Naive thymus-derived CD8-positive, alpha-beta T cell (primary cell): ENCODE data around the gene USB1. TPM values are rescaled to one million over a fixed set of nuclear protein-coding genes. Genes with fewer than 3 reads are reported as not detected.
A peak's percentile ranks its signal among the peaks of the same experiment; 100 is the strongest.

ENCODE experiments used
- ATAC-seq, 2 donors: fragments of 150-1000 bp; cut with Tn5 transposase in 1 of 2; sonication (Bioruptor Pico), chemical (Tn5 transposase) in 1 of 2; 1 replicate in 1 of 2; 2 replicates in 1 of 2; pipeline ENCODE4 v1.10.0; 2021; ENCODE audit warnings: mild to moderate bottlenecking in 2 of 2, moderate library complexity in 2 of 2
- POLR2A ChIA-PET: fragments of 350-600 bp; sonication (Branson Sonifier 250); formaldehyde crosslinking; loops from one replicate; lab custom pipeline; 2021; ENCODE audit warnings: antibody characterized with exemption; lab: Charles Lee
- DNase-seq, 10 donors: peaks; one replicate each; pipeline versions ENCODE4 v3.0.0 to v3.0.0-alpha.2; 2020 to 2022
- H3K27ac Mint-ChIP-seq, 10 donors: one replicate each; pipeline ENCODE4 v1.8.0; 2020 to 2022; ENCODE audit warnings: mild to moderate bottlenecking in 10 of 10, mixed read lengths in 10 of 10, moderate library complexity in 4 of 10, inconsistent platforms in 1 of 10
- H3K27me3 Mint-ChIP-seq, 5 donors: one replicate each; pipeline ENCODE4 v1.8.0; 2021 to 2022; ENCODE audit warnings: mixed read lengths in 5 of 5
- H3K36me3 Mint-ChIP-seq, 3 donors: one replicate each; pipeline ENCODE4 v1.8.0; 2020 to 2022; ENCODE audit warnings: mixed read lengths in 3 of 3, mild to moderate bottlenecking in 2 of 3, inconsistent platforms in 1 of 3
- H3K4me1 Mint-ChIP-seq, 4 donors: one replicate each; pipeline ENCODE4 v1.8.0; 2021 to 2022; ENCODE audit warnings: mixed read lengths in 4 of 4
- H3K4me3 Mint-ChIP-seq, 10 donors: one replicate each; pipeline ENCODE4 v1.8.0; 2020 to 2022; ENCODE audit warnings: mild to moderate bottlenecking in 10 of 10, mixed read lengths in 10 of 10, moderate library complexity in 6 of 10, inconsistent platforms in 1 of 10
- H3K9me3 Mint-ChIP-seq, 9 donors: one replicate each; pipeline ENCODE4 v1.8.0; 2020 to 2022; ENCODE audit warnings: mixed read lengths in 9 of 9, mild to moderate bottlenecking in 3 of 9, inconsistent platforms in 1 of 9, moderate library complexity in 1 of 9
- polyA plus RNA-seq, 3 donors: library from polyadenylated mRNA; unstranded; fragments of 300-500 nt; fragmentation: Illumina TruSeq; gene quantifications; one replicate each; pipeline ENCODE4 v1.2.3, GENCODE V29; 2021
- total RNA-seq, 8 experiments: library from RNA in 2 of 8; stranded (reverse) in 2 of 8; gene quantifications; one replicate each; pipeline ENCODE4 v1.2.3 and lab custom pipeline; 2021 to 2026

The USB1 gene
- total and polyA plus RNA-seq, 5 experiments from 2014 or later = 30.2 to 36.4 (median 31.4) TPM

DNA sequence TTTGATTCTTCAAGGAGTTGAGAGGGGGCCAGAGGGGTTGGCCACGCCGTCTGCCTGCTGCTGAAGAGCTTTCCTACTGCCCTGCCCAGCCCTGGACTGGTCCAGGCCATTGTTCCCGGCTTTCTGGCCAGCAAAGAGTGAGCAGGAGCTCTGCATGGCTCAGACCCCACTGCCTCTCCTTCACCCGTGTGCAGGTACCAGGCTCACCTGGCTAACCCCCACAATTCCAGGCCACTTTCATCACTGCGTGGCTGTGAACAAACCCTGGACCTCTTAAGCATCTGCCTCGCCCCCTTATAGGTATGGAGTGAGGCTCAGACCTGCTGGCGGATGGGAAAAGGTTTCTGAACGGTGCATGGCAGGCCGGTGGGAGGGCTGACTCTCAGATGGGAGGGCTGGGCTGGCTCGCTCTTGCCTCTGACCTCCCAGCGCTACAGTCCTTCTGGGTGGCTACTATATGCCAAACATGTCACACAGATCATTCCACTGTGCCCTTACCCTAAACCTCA is 9.6 kb upstream of the USB1 start:
- peak overlapping the region in 7 of 10 donors; percentile 11 to 59 (median 37) for H3K27ac Mint-ChIP-seq
- no peaks in the 10 kb centered on the region for H3K27me3 Mint-ChIP-seq
- H3K36me3 Mint-ChIP-seq = peaks cover 0 to 7% (median 0%) of the 10 kb centered on the region in 3 donors
- DNase-seq = no peak
- POLR2A ChIA-PET = interaction anchor here (0.5 kb wide), 1 partner anchor 26 kb away, joined by 3 read pairs; no protein-coding TSS in a partner anchor
- H3K4me1 Mint-ChIP-seq = peaks cover 19 to 42% (median 28%) of the 10 kb centered on the region in 4 donors
- no peaks in the 10 kb centered on the region for H3K9me3 Mint-ChIP-seq
- ATAC-seq = no peak
- no peak overlapping the region for H3K4me3 Mint-ChIP-seq

- no peak for DNase-seq
- H3K4me1 Mint-ChIP-seq = peaks cover 19 to 42% (median 28%) of the 10 kb centered on the region in 4 donors
- H3K9me3 Mint-ChIP-seq = no peaks in the 10 kb centered on the region
- H3K36me3 Mint-ChIP-seq = peaks cover 0 to 9% (median 0%) of the 10 kb centered on the region in 3 donors
- no peak for ATAC-seq
- peak overlapping the region in 6 of 10 donors; percentile 46 to 89 (median 81) for H3K27ac Mint-ChIP-seq
- H3K4me3 Mint-ChIP-seq = no peak overlapping the region
- H3K27me3 Mint-ChIP-seq = no peaks in the 10 kb centered on the region
- POLR2A ChIA-PET = interaction anchor here (0.5 to 0.7 kb wide), 2 partner anchors 9 to 26 kb away, joined by 3 read pairs; no protein-coding TSS in a partner anchor
Measured at GRCh38 chr16:57992084-57992483, 9.1 kb upstream of the USB1 start.

DNA sequence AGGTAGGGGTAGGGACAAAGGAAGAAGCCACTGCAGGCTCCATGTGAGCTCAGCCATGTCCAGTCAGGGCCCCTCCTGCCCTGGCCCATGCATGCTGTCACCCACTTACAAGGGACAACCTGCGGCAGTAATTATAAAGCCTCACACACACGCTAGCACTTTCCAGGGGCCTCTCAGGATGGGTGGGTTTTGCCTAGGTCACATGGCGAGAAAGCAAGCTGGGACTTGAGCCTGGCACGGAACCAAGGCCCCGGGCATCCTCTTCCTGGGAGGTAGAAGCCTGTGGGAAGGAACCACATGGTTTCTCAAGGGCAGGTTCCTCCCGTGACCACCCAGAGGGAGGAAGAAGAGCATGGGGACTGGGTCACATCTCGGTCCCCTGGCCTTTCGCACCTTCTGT is 7.8 kb upstream of the USB1 start:
- ATAC-seq = no peak
- DNase-seq = no peak
- H3K27me3 Mint-ChIP-seq = no peaks in the 10 kb centered on the region
- H3K4me1 Mint-ChIP-seq = peaks cover 23 to 56% (median 39%) of the 10 kb centered on the region in 4 donors
- POLR2A ChIA-PET = no interaction called here
- no peaks in the 10 kb centered on the region for H3K9me3 Mint-ChIP-seq
- peak overlapping the region in 1 of 10 donors; percentile 71 for H3K4me3 Mint-ChIP-seq
- peak overlapping the region in 3 of 10 donors; percentile 3 to 89 (median 75) for H3K27ac Mint-ChIP-seq
- H3K36me3 Mint-ChIP-seq = peaks cover 0 to 20% (median 0%) of the 10 kb centered on the region in 3 donors

GRCh38 chr16:57993897-57994296 is 7.3 kb upstream of the USB1 start:
- ATAC-seq (no peak), DNase-seq (no peak)
- Mint-ChIP-seq H3K36me3 (peaks cover 0 to 20% (median 0%) of the 10 kb centered on the region in 3 donors), H3K4me1 (peaks cover 27 to 60% (median 43%) of the 10 kb centered on the region in 4 donors), H3K27ac (peak overlapping the region in 5 of 10 donors; percentile 3 to 90 (median 80)), H3K27me3 (no peaks in the 10 kb centered on the region), H3K9me3 (no peaks in the 10 kb centered on the region), H3K4me3 (no peak overlapping the region)
- POLR2A ChIA-PET = no interaction called here

DNA sequence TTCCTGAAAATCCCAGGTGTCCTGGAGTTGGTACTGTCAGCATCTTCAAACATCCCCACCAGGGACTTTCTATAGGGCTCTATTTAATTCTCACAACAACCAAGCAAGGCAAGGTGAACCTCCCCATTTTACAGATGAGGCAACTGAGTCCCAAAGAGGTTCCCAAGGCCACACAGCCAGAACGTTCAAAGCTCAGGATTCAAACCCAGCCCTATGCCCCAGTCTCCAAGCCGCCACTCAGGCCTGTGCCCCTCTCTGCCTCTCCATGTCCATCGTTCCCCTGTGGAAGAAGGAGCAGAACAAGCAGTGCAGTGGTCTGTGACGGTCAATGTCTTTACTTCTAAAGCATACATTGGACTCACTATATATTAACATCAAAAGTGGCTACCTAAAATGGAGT is 6.8 kb upstream of the USB1 start:
- Mint-ChIP-seq H3K4me3 (peak overlapping the region in 4 of 10 donors; percentile 16 to 75 (median 36)), H3K9me3 (no peaks in the 10 kb centered on the region), H3K27me3 (no peaks in the 10 kb centered on the region), H3K4me1 (peaks cover 31 to 65% (median 47%) of the 10 kb centered on the region in 4 donors), H3K27ac (peak overlapping the region; percentile 52 to 95 (median 84)), H3K36me3 (peaks cover 0 to 20% (median 0%) of the 10 kb centered on the region in 3 donors)
- POLR2A ChIA-PET = no interaction called here
- ATAC-seq (no peak), DNase-seq (no peak)

- peak overlapping the region in 4 of 10 donors; percentile 7 to 75 (median 32) for H3K4me3 Mint-ChIP-seq
- DNase-seq (peak in 3 of 10 donors; percentile 16 to 21 (median 20)), ATAC-seq (no peak)
Measured at GRCh38 chr16:57994778-57995177, 6.4 kb upstream of the USB1 start.

DNA sequence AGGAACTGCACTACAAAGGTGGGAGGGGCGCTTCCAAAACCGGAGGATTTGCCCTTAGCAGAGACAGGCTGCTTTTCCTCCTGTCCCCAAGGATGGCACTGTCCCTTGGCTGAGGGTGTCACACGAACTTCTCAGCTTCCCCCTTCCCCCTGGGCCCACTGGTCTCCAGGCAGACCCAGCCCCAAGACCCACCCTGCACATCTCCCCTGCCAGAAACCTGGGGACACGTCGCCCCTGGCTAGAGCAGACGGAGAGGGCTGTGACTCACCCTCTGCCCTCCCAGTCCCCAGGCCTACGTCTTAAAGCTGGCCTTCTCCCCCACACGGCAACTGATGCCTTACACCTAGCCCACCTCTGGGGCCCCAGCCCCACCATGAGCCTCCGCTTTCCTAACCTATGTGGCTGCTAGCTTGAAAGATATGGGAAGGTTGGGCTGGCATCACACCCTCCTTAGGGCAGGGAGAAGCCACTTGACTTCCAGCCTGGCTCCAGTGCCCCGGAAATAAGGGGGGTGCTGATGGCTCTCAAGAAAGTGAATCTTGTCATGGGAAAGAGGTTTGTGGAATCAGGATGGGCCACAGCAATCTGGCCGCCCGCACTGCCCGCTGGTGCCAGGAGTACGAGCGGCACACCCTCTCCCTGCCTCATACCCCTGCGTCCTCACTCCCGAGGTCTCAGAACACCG is 5.3 kb upstream of the USB1 start:
- ATAC-seq (no peak), DNase-seq (no peak)
- Mint-ChIP-seq H3K27me3 (no peaks in the 10 kb centered on the region), H3K4me1 (peaks cover 29 to 67% (median 50%) of the 10 kb centered on the region in 4 donors), H3K9me3 (no peaks in the 10 kb centered on the region), H3K4me3 (peak overlapping the region in 1 of 10 donors; percentile 9), H3K27ac (peak overlapping the region; percentile 24 to 82 (median 74)), H3K36me3 (peaks cover 0 to 20% (median 0%) of the 10 kb centered on the region in 3 donors)
- POLR2A ChIA-PET = interaction anchor here (0.8 kb wide), 2 partner anchors 9 to 133 kb away, joined by 3 read pairs; partner anchors contain the start of gene CFAP20

More at GRCh38 chr16:57994778-57995177, 6.4 kb upstream of the USB1 start:
- no peaks in the 10 kb centered on the region for H3K27me3 Mint-ChIP-seq
- peaks cover 31 to 67% (median 50%) of the 10 kb centered on the region in 4 donors for H3K4me1 Mint-ChIP-seq
- H3K27ac Mint-ChIP-seq = peak overlapping the region; percentile 52 to 95 (median 84)
- H3K36me3 Mint-ChIP-seq = peaks cover 0 to 20% (median 0%) of the 10 kb centered on the region in 3 donors
- POLR2A ChIA-PET = no interaction called here
- H3K9me3 Mint-ChIP-seq = no peaks in the 10 kb centered on the region

DNA sequence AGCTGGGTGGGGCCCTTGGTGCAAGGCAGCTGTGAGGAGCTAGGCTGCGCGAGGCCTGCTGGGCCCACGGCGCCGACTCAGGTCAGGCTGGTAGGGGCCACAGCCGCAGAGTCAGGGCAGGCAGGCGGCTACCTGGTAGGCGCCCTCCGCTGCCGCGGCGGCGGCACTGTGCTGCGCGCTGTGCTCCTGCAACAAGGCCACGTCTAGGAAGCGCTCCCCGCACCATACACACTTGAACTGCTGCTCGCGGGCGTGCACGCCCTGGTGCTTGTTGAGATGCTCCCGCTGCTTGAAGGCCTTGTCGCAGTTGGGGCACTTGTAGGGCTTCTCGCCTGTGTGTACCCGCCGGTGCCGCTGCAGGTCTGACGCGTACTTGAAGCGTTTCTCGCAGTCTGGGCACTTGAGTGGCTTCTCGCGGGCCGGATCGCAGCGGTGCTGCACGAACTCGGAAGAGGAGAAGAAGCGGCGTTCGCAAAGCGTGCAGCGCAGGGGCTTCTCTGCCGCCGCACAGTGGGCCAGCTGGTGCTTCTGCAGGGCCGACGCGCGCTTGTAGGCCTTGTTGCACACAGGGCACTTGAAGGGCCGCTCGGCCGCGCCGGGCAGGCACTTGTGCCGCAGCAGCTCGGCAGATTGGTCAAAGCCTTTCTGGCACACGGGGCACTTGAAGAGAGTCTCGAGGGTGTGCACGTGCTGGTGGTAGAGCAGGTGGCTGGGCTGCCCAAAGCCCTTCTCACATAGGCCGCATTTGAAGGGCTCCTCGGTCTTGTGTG is 4.6 kb upstream of the USB1 start:
- POLR2A ChIA-PET = interaction anchor here (0.8 to 5.6 kb wide), 2 partner anchors 9 to 133 kb away, joined by 3 to 26 read pairs; partner anchors contain the start of gene CFAP20
- peaks cover 34 to 70% (median 55%) of the 10 kb centered on the region in 4 donors for H3K4me1 Mint-ChIP-seq
- H3K27ac Mint-ChIP-seq = peak overlapping the region in 4 of 10 donors; percentile 31 to 89 (median 63)
- no peak for DNase-seq
- H3K9me3 Mint-ChIP-seq = no peaks in the 10 kb centered on the region
- no peak for ATAC-seq
- H3K27me3 Mint-ChIP-seq = no peaks in the 10 kb centered on the region
- peaks cover 0 to 20% (median 0%) of the 10 kb centered on the region in 3 donors for H3K36me3 Mint-ChIP-seq
- H3K4me3 Mint-ChIP-seq = peak overlapping the region in 3 of 10 donors; percentile 29 to 84 (median 31)

DNA sequence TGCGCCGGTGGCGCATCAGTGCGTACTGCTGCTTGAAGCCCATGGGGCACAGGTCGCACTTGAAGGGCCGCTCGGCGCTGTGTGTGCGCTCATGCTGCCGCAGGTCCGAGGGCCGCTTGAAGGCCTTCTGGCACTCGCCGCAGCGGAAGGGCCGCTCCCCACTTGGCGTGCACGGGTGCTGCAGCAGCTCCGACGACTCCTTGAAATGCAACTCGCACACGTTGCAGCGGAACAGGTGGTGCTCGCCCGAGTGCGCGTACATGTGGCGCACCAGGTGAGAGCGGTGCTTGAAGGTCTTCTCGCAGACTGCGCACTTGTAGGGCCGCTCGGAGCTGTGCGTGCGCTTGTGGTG is 4.1 kb upstream of the USB1 start:
- DNase-seq (no peak), ATAC-seq (no peak)
- POLR2A ChIA-PET = interaction anchor here (1.5 to 5.6 kb wide), 2 partner anchors 10 to 307 kb away, joined by 3 to 26 read pairs; no protein-coding TSS in a partner anchor
- peak overlapping the region in 4 of 10 donors; percentile 31 to 84 (median 79) for H3K4me3 Mint-ChIP-seq
- H3K36me3 Mint-ChIP-seq = peaks cover 0 to 20% (median 0%) of the 10 kb centered on the region in 3 donors
- peak overlapping the region in 8 of 10 donors; percentile 19 to 93 (median 84) for H3K27ac Mint-ChIP-seq
- no peaks in the 10 kb centered on the region for H3K27me3 Mint-ChIP-seq
- no peaks in the 10 kb centered on the region for H3K9me3 Mint-ChIP-seq
- H3K4me1 Mint-ChIP-seq = peaks cover 37 to 76% (median 60%) of the 10 kb centered on the region in 4 donors

GRCh38 chr16:57997528-57998265 is 3.5 kb upstream of the USB1 start:
- Mint-ChIP-seq H3K27me3 (no peaks in the 10 kb centered on the region), H3K9me3 (no peaks in the 10 kb centered on the region), H3K36me3 (peaks cover 0 to 25% (median 0%) of the 10 kb centered on the region in 3 donors), H3K4me3 (peak overlapping the region; percentile 79 to 91 (median 84)), H3K27ac (peak overlapping the region; percentile 80 to 96 (median 90)), H3K4me1 (peaks cover 33 to 77% (median 62%) of the 10 kb centered on the region in 4 donors)
- DNase-seq (no peak), ATAC-seq (no peak)
- POLR2A ChIA-PET = interaction anchor here (0.7 to 5.6 kb wide), 3 partner anchors 10 to 308 kb away, joined by 3 to 26 read pairs (median 3); partner anchors contain the start of gene CFAP20

- Mint-ChIP-seq H3K27me3 (no peaks in the 10 kb centered on the region), H3K27ac (peak overlapping the region; percentile 80 to 96 (median 90)), H3K4me1 (peaks cover 30 to 78% (median 62%) of the 10 kb centered on the region in 4 donors), H3K9me3 (no peaks in the 10 kb centered on the region), H3K36me3 (peaks cover 0 to 32% (median 0%) of the 10 kb centered on the region in 3 donors), H3K4me3 (peak overlapping the region; percentile 79 to 91 (median 84))
- POLR2A ChIA-PET = interaction anchor here (1.1 to 5.6 kb wide), 4 partner anchors 11 to 309 kb away, joined by 3 to 26 read pairs (median 11); partner anchors contain the start of gene KATNB1
- peak in 9 of 10 donors; percentile 21 to 72 (median 40) for DNase-seq
- ATAC-seq = peak in 1 of 2 donors; percentile 14
Measured at GRCh38 chr16:57998486-57998885, 2.7 kb upstream of the USB1 start.
